ENCODE results near the gene CAMK2A. TPM values are rescaled to one million over a fixed set of nuclear protein-coding genes. Genes with fewer than 3 reads are reported as not detected.

Gene CAMK2A
- total and polyA plus RNA-seq, 2 experiments from 2014 or later: 0.43 TPM; not detected in 1

GRCh38 chr5:150180241-150181026 lies 109.1 kb downstream of the CAMK2A start:
- Histone ChIP-seq H3F3A (ENCODE audit: insufficient read depth) (no peaks in the 10 kb centered on the region), H3K9me2 (ENCODE audit: insufficient read depth) (no peaks in the 10 kb centered on the region), H4K20me1 (ENCODE audit: insufficient read depth) (no peaks in the 10 kb centered on the region), H3K4me2 (ENCODE audit: unreplicated experiment) (no peak overlapping the region), H3K9me3 (ENCODE audit: low read depth) (no peaks in the 10 kb centered on the region), H3K79me2 (ENCODE audit: insufficient read depth) (no peaks in the 10 kb centered on the region), H3K4me3 (no peak overlapping the region), H3K36me3 (ENCODE audit: low read depth) (no peaks in the 10 kb centered on the region), H3K27me3 (replicated peaks; ENCODE audit: insufficient read depth) (no peaks in the 10 kb centered on the region), H3K27ac (no peak overlapping the region), H2AFZ (peak overlapping the region; percentile 37; the same call in 1 of the 2 replicates), H3K4me1 (ENCODE audit: insufficient read depth) (no peaks in the 10 kb centered on the region), H3K9ac (no peak overlapping the region)
- peak; percentile 45 for DNase-seq
- TF ChIP-seq EZH2 (IDR thresholded peaks at IDR 0.05; ENCODE audit: insufficient read depth, poor library complexity, severe bottlenecking) (no peak), EZH2phosphoT487 (IDR thresholded peaks at IDR 0.05; ENCODE audit: insufficient read depth, low read depth) (no peak)
- 36 to 45% methylated on average over 18 of the region's 18 CpGs for WGBS, 2 experiments (ENCODE audit: low coverage in 1 of 2, low lambda C conversion rate in 2 of 2, missing lambda C conversion rate in 2 of 2)
- in situ Hi-C loops (cut with MboI): no loop called here

GRCh38 chr5:150179019-150179620 lies 110.5 kb downstream of the CAMK2A start:
- DNase-seq: no peak
- no peaks in the 10 kb centered on the region for H3K27me3 ChIP-seq (replicated peaks; ENCODE audit: insufficient read depth)
- WGBS, 2 experiments (ENCODE audit: low coverage in 1 of 2, low lambda C conversion rate in 2 of 2, missing lambda C conversion rate in 2 of 2): 51 to 52% methylated on average over 7 of the region's 7 CpGs
- TF ChIP-seq EZH2 (IDR thresholded peaks at IDR 0.05; ENCODE audit: insufficient read depth, poor library complexity, severe bottlenecking) (no peak), EZH2phosphoT487 (IDR thresholded peaks at IDR 0.05; ENCODE audit: insufficient read depth, low read depth) (no peak)
- no peaks in the 10 kb centered on the region for H3K4me1 ChIP-seq (ENCODE audit: insufficient read depth)
- H3K36me3 ChIP-seq (ENCODE audit: low read depth): no peaks in the 10 kb centered on the region
- H3K4me3 ChIP-seq: no peak overlapping the region
- no peak overlapping the region for H3K9ac ChIP-seq
- no peak overlapping the region for H3K4me2 ChIP-seq (ENCODE audit: unreplicated experiment)
- no peaks in the 10 kb centered on the region for H3K79me2 ChIP-seq (ENCODE audit: insufficient read depth)
- no peak overlapping the region for H2AFZ ChIP-seq
- H4K20me1 ChIP-seq (ENCODE audit: insufficient read depth): no peaks in the 10 kb centered on the region
- no peaks in the 10 kb centered on the region for H3K9me2 ChIP-seq (ENCODE audit: insufficient read depth)
- in situ Hi-C loops (cut with MboI): no loop called here
- no peaks in the 10 kb centered on the region for H3K9me3 ChIP-seq (ENCODE audit: low read depth)
- no peaks in the 10 kb centered on the region for H3F3A ChIP-seq (ENCODE audit: insufficient read depth)
- H3K27ac ChIP-seq: no peak overlapping the region

- no peaks in the 10 kb centered on the region for H3K79me2 ChIP-seq (ENCODE audit: insufficient read depth)
- in situ Hi-C loops (cut with MboI): no loop called here
Measured at GRCh38 chr5:150178262-150178661, 111.3 kb downstream of the CAMK2A start.

GRCh38 chr5:150177721-150178120 lies 111.9 kb downstream of the CAMK2A start:
- no peaks in the 10 kb centered on the region for H3K9me3 ChIP-seq (ENCODE audit: low read depth)
- DNase-seq: no peak
- in situ Hi-C loops (cut with MboI): no loop called here
- H3K4me1 ChIP-seq (ENCODE audit: insufficient read depth): no peaks in the 10 kb centered on the region
- H2AFZ ChIP-seq: no peak overlapping the region
- H3F3A ChIP-seq (ENCODE audit: insufficient read depth): no peaks in the 10 kb centered on the region
- WGBS, 2 experiments (ENCODE audit: low coverage in 1 of 2, low lambda C conversion rate in 2 of 2, missing lambda C conversion rate in 2 of 2): 61 to 63% methylated on average over 4 of the region's 4 CpGs
- no peaks in the 10 kb centered on the region for H3K27me3 ChIP-seq (replicated peaks; ENCODE audit: insufficient read depth)
- H3K9ac ChIP-seq: no peak overlapping the region
- TF ChIP-seq EZH2 (IDR thresholded peaks at IDR 0.05; ENCODE audit: insufficient read depth, poor library complexity, severe bottlenecking) (no peak), EZH2phosphoT487 (IDR thresholded peaks at IDR 0.05; ENCODE audit: insufficient read depth, low read depth) (no peak)
- no peaks in the 10 kb centered on the region for H3K36me3 ChIP-seq (ENCODE audit: low read depth)
- no peak overlapping the region for H3K27ac ChIP-seq
- no peak overlapping the region for H3K4me3 ChIP-seq
- H3K9me2 ChIP-seq (ENCODE audit: insufficient read depth): no peaks in the 10 kb centered on the region
- H4K20me1 ChIP-seq (ENCODE audit: insufficient read depth): no peaks in the 10 kb centered on the region
- no peak overlapping the region for H3K4me2 ChIP-seq (ENCODE audit: unreplicated experiment)
- no peaks in the 10 kb centered on the region for H3K79me2 ChIP-seq (ENCODE audit: insufficient read depth)

More at GRCh38 chr5:150178262-150178661, 111.3 kb downstream of the CAMK2A start:
- Histone ChIP-seq H3K4me1 (ENCODE audit: insufficient read depth) (no peaks in the 10 kb centered on the region), H2AFZ (no peak overlapping the region), H3K4me2 (ENCODE audit: unreplicated experiment) (no peak overlapping the region), H3K9me3 (ENCODE audit: low read depth) (no peaks in the 10 kb centered on the region), H3K9me2 (ENCODE audit: insufficient read depth) (no peaks in the 10 kb centered on the region), H3K9ac (no peak overlapping the region), H3K4me3 (no peak overlapping the region), H3K27me3 (replicated peaks; ENCODE audit: insufficient read depth) (no peaks in the 10 kb centered on the region), H3K27ac (no peak overlapping the region), H3K36me3 (ENCODE audit: low read depth) (no peaks in the 10 kb centered on the region), H3F3A (ENCODE audit: insufficient read depth) (no peaks in the 10 kb centered on the region), H4K20me1 (ENCODE audit: insufficient read depth) (no peaks in the 10 kb centered on the region)
- TF ChIP-seq EZH2 (IDR thresholded peaks at IDR 0.05; ENCODE audit: insufficient read depth, poor library complexity, severe bottlenecking): no peak
- no peak for TF ChIP-seq EZH2phosphoT487 (IDR thresholded peaks at IDR 0.05; ENCODE audit: insufficient read depth, low read depth)
- WGBS, 2 experiments (ENCODE audit: low coverage in 1 of 2, low lambda C conversion rate in 2 of 2, missing lambda C conversion rate in 2 of 2): 86 to 90% methylated on average over 4 of the region's 4 CpGs
- no peak for DNase-seq
